HCT116 (cell line): ENCODE measurements around the gene NLRP1. TPM values are rescaled to one million over a fixed set of nuclear protein-coding genes. Genes with fewer than 3 reads are reported as not detected.

Experiments
- ATAC-seq: fragments of 200-7000 bp; cut with Tn5 transposase; 2 replicates; pipeline ENCODE4 v1.9.1; 2020; ENCODE audit warnings: mild to moderate bottlenecking, moderate library complexity
- BruUV-seq: library from RNA; stranded (reverse); fragments of 400-500 nt; replicated peaks from 2 replicates; lab custom pipeline; 2021; lab: Mats Ljungman, UMichigan
- CTCF ChIA-PET: fragments of 300-600 bp; sonication (Branson Sonifier 250); formaldehyde crosslinking; loops from one replicate; lab custom pipeline; 2021; ENCODE audit warnings: antibody characterized with exemption; lab: Charles Lee
- POLR2A ChIA-PET: fragments of 300-600, 350-600 bp; sonication (Branson Sonifier 250); formaldehyde crosslinking; loops from one replicate; lab custom pipeline; 2021; ENCODE audit warnings: antibody characterized with exemption; lab: Charles Lee
- RAD21 ChIA-PET, 2 experiments: fragments of 300-600 bp; sonication (Branson Sonifier 250); formaldehyde crosslinking; loops; one replicate each; lab custom pipeline; 2023; ENCODE audit warnings: low total read pairs in 2 of 2; ENCODE audit not compliant: uncharacterized antibody in 2 of 2, unreplicated experiment in 2 of 2, low non-redundant PET in 1 of 2; lab: Charles Lee
- DNase-seq: peaks from one replicate; pipeline ENCODE4 v3.0.0-alpha.2; 2010; ENCODE audit warnings: low read depth, low spot score
- H2AFZ ChIP-seq: fragments of 200-600 bp; shearing (Covaris generic), sonication (generic); 2 replicates; pipeline ENCODE4 v1.6.1; 2017; ENCODE audit warnings: low read depth, mixed run types, mixed read lengths, antibody characterized with exemption, low read length; ENCODE audit not compliant: poor library complexity, severe bottlenecking
- H3K27ac ChIP-seq: 2 replicates; pipeline ENCODE4 v1.5.1; 2012; ENCODE audit warnings: low read depth, low read length
- H3K27me3 ChIP-seq: fragments of 200-600 bp; sonication (generic); 2 replicates; pipeline ENCODE4 v1.6.1; 2016; ENCODE audit warnings: mixed run types, low read length, mixed read lengths; ENCODE audit not compliant: insufficient read depth
- H3K36me3 ChIP-seq, 2 experiments: fragments of 200-500 bp in 1 of 2; fragments of 200-600 bp in 1 of 2; sonication (Bioruptor generic) in 1 of 2; sonication (generic) in 1 of 2; 2 replicates each; pipeline versions ENCODE4 v1.5.1 to v1.6.1; 2014 to 2016; ENCODE audit warnings: low read length in 2 of 2, inconsistent platforms in 1 of 2, mixed read lengths in 1 of 2, mixed run types in 1 of 2; ENCODE audit not compliant: insufficient read depth in 2 of 2, control insufficient read depth in 1 of 2
- H3K4me1 ChIP-seq, 2 experiments: fragments of 200-600 bp in 1 of 2; sonication (generic) in 1 of 2; 2 replicates each; pipeline versions ENCODE4 v1.5.1 to v1.6.1; 2012 to 2017; ENCODE audit warnings: low read length in 2 of 2, inconsistent platforms in 1 of 2, mild to moderate bottlenecking in 1 of 2, mixed read lengths in 1 of 2, mixed run types in 1 of 2, moderate library complexity in 1 of 2; ENCODE audit not compliant: insufficient read depth in 2 of 2, control insufficient read depth in 1 of 2
- H3K4me2 ChIP-seq: fragments of 200-600 bp; sonication (generic); 2 replicates; pipeline ENCODE4 v1.6.1; 2017; ENCODE audit warnings: mixed run types, low read length, mixed read lengths
- H3K4me3 ChIP-seq, 2 experiments: fragments of 200-600 bp in 1 of 2; sonication (generic) in 1 of 2; replicated peaks in 1 of 2; 2 replicates each; pipeline ENCODE4 v1.5.1; 2011 to 2016; ENCODE audit warnings: low read length in 2 of 2, control low read depth in 1 of 2, low read depth in 1 of 2, mild to moderate bottlenecking in 1 of 2, mixed read lengths in 1 of 2, mixed run types in 1 of 2
- H3K79me2 ChIP-seq: fragments of 200-600 bp; sonication (generic); 2 replicates; pipeline ENCODE4 v1.6.1; 2017; ENCODE audit warnings: mild to moderate bottlenecking, mixed run types, low read length, moderate library complexity, mixed read lengths; ENCODE audit not compliant: insufficient read depth
- H3K9ac ChIP-seq: fragments of 200-600 bp; sonication (generic); 2 replicates; pipeline ENCODE4 v1.6.1; 2016; ENCODE audit warnings: low read length, mixed read lengths
- H3K9me2 ChIP-seq: fragments of 200-600 bp; sonication (generic), shearing (Covaris generic); 2 replicates; pipeline ENCODE4 v1.6.1; 2017; ENCODE audit warnings: mixed run types, mild to moderate bottlenecking, moderate library complexity; ENCODE audit not compliant: insufficient read depth
- H3K9me3 ChIP-seq, 2 experiments: fragments of 200-500 bp in 1 of 2; fragments of 200-600 bp in 1 of 2; sonication (Bioruptor generic) in 1 of 2; sonication (generic) in 1 of 2; 2 replicates each; pipeline ENCODE4 v1.6.1; 2014 to 2017; ENCODE audit warnings: low read length in 2 of 2, mixed read lengths in 2 of 2, inconsistent platforms in 1 of 2, low read depth in 1 of 2, mild to moderate bottlenecking in 1 of 2, mixed run types in 1 of 2, moderate library complexity in 1 of 2; ENCODE audit not compliant: control insufficient read depth in 1 of 2, insufficient read depth in 1 of 2
- H4K20me1 ChIP-seq: fragments of 200-600 bp; sonication (generic), shearing (Covaris generic); 2 replicates; pipeline ENCODE4 v1.6.1; 2017; ENCODE audit warnings: mixed run types, mild to moderate bottlenecking, moderate library complexity; ENCODE audit not compliant: insufficient read depth
- CBX3 ChIP-seq: IDR thresholded peaks from 2 replicates; pipeline ENCODE4 v1.6.1; 2012; ENCODE audit warnings: low read depth
- CEBPB ChIP-seq: IDR thresholded peaks from 2 replicates; pipeline ENCODE4 v1.6.1; 2012; ENCODE audit warnings: low read depth
- CTCF ChIP-seq, 3 experiments: fragments of 200-600 bp in 1 of 3; sonication (generic) in 1 of 3; IDR thresholded peaks in 2 of 3; conservative IDR thresholded peaks in 1 of 3; 2 replicates each; pipeline ENCODE4 v1.5.1; 2012 to 2017; ENCODE audit warnings: low read depth in 2 of 3, low read length in 2 of 3, antibody characterized with exemption in 1 of 3, borderline replicate concordance in 1 of 3, control low read depth in 1 of 3, mild to moderate bottlenecking in 1 of 3, mixed read lengths in 1 of 3, mixed run types in 1 of 3, moderate library complexity in 1 of 3; ENCODE audit not compliant: insufficient read depth in 1 of 3
- EZH2 ChIP-seq: fragments of 200-600 bp; sonication (generic); IDR thresholded peaks from 2 replicates; pipeline ENCODE4 v1.6.1; 2017; ENCODE audit warnings: antibody characterized with exemption, mixed run types
- EZH2phosphoT487 ChIP-seq: fragments of 200-600 bp; IDR thresholded peaks from 2 replicates; pipeline ENCODE4 v1.6.1; 2018; ENCODE audit warnings: antibody characterized with exemption, borderline replicate concordance
- JUND ChIP-seq: IDR thresholded peaks from 2 replicates; pipeline ENCODE4 v1.6.1; 2012
- POLR2A ChIP-seq: IDR thresholded peaks from 2 replicates; pipeline ENCODE4 v1.7.0; 2011; ENCODE audit warnings: borderline replicate concordance; ENCODE audit not compliant: insufficient read depth, insufficient read length; ENCODE audit errors: extremely low read depth
- RAD21 ChIP-seq: IDR thresholded peaks from 2 replicates; pipeline ENCODE4 v1.6.1; 2012; ENCODE audit warnings: low read depth, mild to moderate bottlenecking
- SIN3A ChIP-seq: IDR thresholded peaks from 2 replicates; pipeline ENCODE4 v1.6.1; 2012; ENCODE audit warnings: low read depth
- SRF ChIP-seq: IDR thresholded peaks from 2 replicates; pipeline ENCODE4 v1.6.1; 2012; ENCODE audit warnings: low read depth
- TCF7L2 ChIP-seq: IDR thresholded peaks from 2 replicates; pipeline ENCODE4 v1.7.0; 2011; ENCODE audit warnings: borderline replicate concordance, inconsistent platforms; ENCODE audit not compliant: insufficient read depth, insufficient read length; ENCODE audit errors: extremely low read depth
- YY1 ChIP-seq: IDR thresholded peaks from 2 replicates; pipeline ENCODE4 v1.6.1; 2011; ENCODE audit warnings: low read length, low read depth, moderate library complexity, mild to moderate bottlenecking; ENCODE audit not compliant: insufficient replicate concordance; ENCODE audit errors: extremely low read depth
- ZBTB33 ChIP-seq: IDR thresholded peaks from 2 replicates; pipeline ENCODE4 v1.6.1; 2011; ENCODE audit warnings: mild to moderate bottlenecking, low read length, moderate library complexity; ENCODE audit not compliant: insufficient replicate concordance; ENCODE audit errors: extremely low read depth
- ZNF274 ChIP-seq: fragments of 200-500 bp; sonication (Bioruptor generic); IDR thresholded peaks from 2 replicates; pipeline ENCODE4 v1.6.1; 2014; ENCODE audit warnings: mild to moderate bottlenecking, low read depth, low read length, inconsistent platforms
- intact Hi-C: fragments of 100-400 bp; cut with micrococcal nuclease; formaldehyde crosslinking; loops from 2 replicates; pipeline ENCODE4 v1.10.0; 2022
- total RNA-seq: library from RNA; stranded (reverse); gene quantifications from one replicate; pipeline ENCODE4 v1.2.1, GENCODE V29; 2021; ENCODE audit not compliant: unreplicated experiment

Gene NLRP1
- total RNA-seq, 1 experiment from 2014 or later: 7.2 TPM

- no peaks in the 10 kb centered on the region for H3K9me3 ChIP-seq
- no peaks in the 10 kb centered on the region for H3K4me1 ChIP-seq
- ATAC-seq: no peak
- no peaks in the 10 kb centered on the region for H3K27me3 ChIP-seq
- H3K79me2 ChIP-seq: no peaks in the 10 kb centered on the region
- H3K9me2 ChIP-seq: no peaks in the 10 kb centered on the region
- RAD21 ChIA-PET: no interaction called here
- H3K4me2 ChIP-seq: no peak overlapping the region
- TF ChIP-seq RAD21 (no peak), CBX3 (no peak), ZNF274 (no peak), YY1 (no peak), ZBTB33 (no peak), EZH2phosphoT487 (no peak), JUND (no peak), POLR2A (no peak), CEBPB (no peak), TCF7L2 (no peak), EZH2 (no peak), SRF (no peak), SIN3A (no peak), CTCF (IDR thresholded peaks at IDR 0.05 in 2 of 3, conservative IDR thresholded peaks at IDR 0.05 in 1 of 3; ENCODE audit: borderline replicate concordance in 1 of 3, insufficient read depth in 1 of 3, low read depth in 2 of 3, low read length in 2 of 3) (no peak)
- H4K20me1 ChIP-seq: no peaks in the 10 kb centered on the region
- BruUV-seq: no TSS peak
- H3K4me3 ChIP-seq: no peak overlapping the region
- no peak overlapping the region for H2AFZ ChIP-seq
- no peaks in the 10 kb centered on the region for H3K36me3 ChIP-seq
- POLR2A ChIA-PET: no interaction called here
- no peak overlapping the region for H3K9ac ChIP-seq
- no peak overlapping the region for H3K27ac ChIP-seq
- DNase-seq: no peak
- intact Hi-C loops: no loop called here
- CTCF ChIA-PET: no interaction called here
Measured at GRCh38 chr17:5540321-5540720, 44.0 kb downstream of the NLRP1 start.
